Measurements from ENCODE around the gene ZNF174.
A peak's percentile ranks its signal among the peaks of the same experiment; 100 is the strongest.

The ZNF174 gene

DNA sequence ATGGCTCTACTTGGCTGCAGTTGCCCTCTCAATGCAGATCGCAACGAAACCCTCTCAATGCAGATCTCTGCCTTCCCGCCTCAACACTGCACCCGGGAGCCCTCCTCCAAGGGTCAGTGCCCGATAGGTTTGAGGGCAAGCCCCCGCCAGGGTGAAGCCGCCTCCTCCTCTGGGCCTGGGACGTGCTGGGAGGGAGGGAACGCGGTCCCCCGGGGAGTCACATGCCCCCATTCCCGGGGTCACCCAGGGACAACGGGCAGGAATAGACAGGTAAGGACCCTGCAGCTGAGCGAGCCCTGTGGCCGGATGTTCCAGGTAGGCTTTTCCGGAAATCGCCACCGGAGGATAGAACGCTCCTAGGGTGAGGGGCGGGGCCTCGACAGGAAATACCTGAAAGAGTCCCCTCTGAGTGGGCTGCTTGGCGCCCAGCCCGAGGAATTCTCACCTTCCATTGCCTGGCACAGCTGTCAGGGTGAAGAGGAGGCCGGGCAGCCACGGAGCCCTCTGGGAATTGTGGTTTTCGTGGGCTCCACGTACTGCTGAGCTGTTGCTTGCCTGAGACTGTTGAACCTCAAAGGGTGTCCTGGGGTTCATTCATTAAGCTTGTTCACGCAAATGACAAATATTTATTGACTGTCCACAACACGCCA is 12.8 kb downstream of the ZNF174 start:
- no CpG with 5 or more reads among the region's 29 CpGs for WGBS (ENCODE audit: extremely low coverage, insufficient coverage, low lambda C conversion rate)
- no peaks in the 10 kb centered on the region for H3K4me1 ChIP-seq (ENCODE audit: control insufficient read depth, low read depth, low read length)
- H3K79me2 ChIP-seq (ENCODE audit: control insufficient read depth, insufficient read depth, low read length): no peaks in the 10 kb centered on the region
- H3K79me1 ChIP-seq (ENCODE audit: low read length): no peaks in the 10 kb centered on the region
- no peak overlapping the region for H3K4me3 ChIP-seq (ENCODE audit: low read length)
- H2BK120ac ChIP-seq (ENCODE audit: low read depth, low read length): no peak overlapping the region
- no peak overlapping the region for H3K4me2 ChIP-seq (ENCODE audit: low read length)
- no peak overlapping the region for H3K56ac ChIP-seq (ENCODE audit: low read length)
- H3K18ac ChIP-seq (ENCODE audit: low read length): no peak overlapping the region
- H2AK5ac ChIP-seq (ENCODE audit: low read length): no peak overlapping the region
- H2BK5ac ChIP-seq (ENCODE audit: low read length): no peak overlapping the region
- H3K36me3 ChIP-seq (ENCODE audit: control insufficient read depth, insufficient read depth, low read length): peaks cover 1% of the 10 kb centered on the region
- no peak overlapping the region for H4K8ac ChIP-seq (ENCODE audit: low read depth, low read length)
- no peak overlapping the region for H2BK15ac ChIP-seq (replicated peaks; ENCODE audit: low read depth)
- no peak overlapping the region for H4K5ac ChIP-seq (ENCODE audit: low read length)
- no peaks in the 10 kb centered on the region for H3K27me3 ChIP-seq (ENCODE audit: insufficient read depth, low read length, poor library complexity)
- H3K4ac ChIP-seq (ENCODE audit: low read depth, low read length): no peak overlapping the region
- H3K27ac ChIP-seq (ENCODE audit: low read depth, low read length): no peak overlapping the region
- no peak overlapping the region for H3K9ac ChIP-seq (ENCODE audit: low read length)
- peak; percentile 11 for DNase-seq
- H3K23ac ChIP-seq (ENCODE audit: low read length): no peak overlapping the region

DNA sequence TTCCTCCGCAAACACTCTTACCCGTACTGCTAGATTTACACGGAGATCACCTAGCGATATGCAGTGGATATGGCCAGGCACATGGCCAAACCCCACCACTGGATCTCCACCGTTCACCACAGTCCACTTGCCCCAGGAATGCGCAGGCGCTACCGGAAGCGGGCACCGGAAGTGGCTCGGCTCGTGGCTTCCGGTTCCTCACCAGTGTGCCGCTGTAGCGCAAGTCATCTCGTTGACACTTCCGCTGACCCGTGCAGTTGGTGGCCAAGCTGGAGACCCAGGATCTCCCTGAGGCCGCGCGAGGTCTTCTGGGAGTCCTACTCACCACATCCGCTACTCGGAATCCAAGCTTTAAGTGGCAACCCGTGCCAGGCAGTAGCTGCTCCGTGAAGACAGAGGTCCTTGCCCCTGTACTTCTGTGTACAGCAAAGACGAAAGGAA is 30.8 kb downstream of the ZNF174 start:
- H2BK5ac ChIP-seq (ENCODE audit: low read length): no peak overlapping the region
- DNase-seq: no peak
- no peak overlapping the region for H3K9ac ChIP-seq (ENCODE audit: low read length)
- no CpG with 5 or more reads among the region's 26 CpGs for WGBS (ENCODE audit: extremely low coverage, insufficient coverage, low lambda C conversion rate)
- no peaks in the 10 kb centered on the region for H3K36me3 ChIP-seq (ENCODE audit: control insufficient read depth, insufficient read depth, low read length)
- no peaks in the 10 kb centered on the region for H3K79me2 ChIP-seq (ENCODE audit: control insufficient read depth, insufficient read depth, low read length)
- H3K27ac ChIP-seq (ENCODE audit: low read depth, low read length): no peak overlapping the region
- no peaks in the 10 kb centered on the region for H3K4me1 ChIP-seq (ENCODE audit: control insufficient read depth, low read depth, low read length)
- H3K23ac ChIP-seq (ENCODE audit: low read length): no peak overlapping the region
- no peak overlapping the region for H3K4ac ChIP-seq (ENCODE audit: low read depth, low read length)
- H3K56ac ChIP-seq (ENCODE audit: low read length): no peak overlapping the region
- H4K8ac ChIP-seq (ENCODE audit: low read depth, low read length): no peak overlapping the region
- H3K27me3 ChIP-seq (ENCODE audit: insufficient read depth, low read length, poor library complexity): no peaks in the 10 kb centered on the region
- no peak overlapping the region for H2AK5ac ChIP-seq (ENCODE audit: low read length)
- H3K4me2 ChIP-seq (ENCODE audit: low read length): no peak overlapping the region
- no peak overlapping the region for H3K18ac ChIP-seq (ENCODE audit: low read length)
- H2BK15ac ChIP-seq (replicated peaks; ENCODE audit: low read depth): no peak overlapping the region
- H2BK120ac ChIP-seq (ENCODE audit: low read depth, low read length): no peak overlapping the region
- no peaks in the 10 kb centered on the region for H3K79me1 ChIP-seq (ENCODE audit: low read length)
- no peak overlapping the region for H3K4me3 ChIP-seq (ENCODE audit: low read length)
- H4K5ac ChIP-seq (ENCODE audit: low read length): no peak overlapping the region

DNA sequence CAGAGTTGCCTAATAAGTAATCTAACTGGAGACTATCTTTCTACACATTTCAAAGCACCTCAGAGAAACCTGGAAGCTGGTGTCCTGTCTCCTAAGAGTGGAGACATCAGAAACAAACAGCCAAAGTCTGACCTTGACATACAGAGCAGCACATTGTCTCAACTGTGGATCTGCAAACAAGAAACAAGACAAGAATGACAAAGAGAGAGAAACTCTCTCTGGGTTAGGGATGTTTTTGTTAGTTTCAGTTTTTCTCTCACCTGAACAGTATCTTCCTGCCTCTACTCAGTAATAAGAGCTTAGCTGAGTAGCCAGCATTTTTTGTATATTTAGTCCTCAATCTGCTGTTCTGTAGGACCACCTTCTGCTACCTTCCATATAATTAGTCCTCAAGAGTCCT is 33.4 kb downstream of the ZNF174 start:
- no peak overlapping the region for H3K4me3 ChIP-seq (ENCODE audit: low read length)
- no peak overlapping the region for H3K56ac ChIP-seq (ENCODE audit: low read length)
- no peak overlapping the region for H3K4me2 ChIP-seq (ENCODE audit: low read length)
- H3K23ac ChIP-seq (ENCODE audit: low read length): no peak overlapping the region
- no peaks in the 10 kb centered on the region for H3K27me3 ChIP-seq (ENCODE audit: insufficient read depth, low read length, poor library complexity)
- H2BK120ac ChIP-seq (ENCODE audit: low read depth, low read length): no peak overlapping the region
- no peaks in the 10 kb centered on the region for H3K79me1 ChIP-seq (ENCODE audit: low read length)
- no peak overlapping the region for H4K8ac ChIP-seq (ENCODE audit: low read depth, low read length)
- H3K9ac ChIP-seq (ENCODE audit: low read length): no peak overlapping the region
- H2AK5ac ChIP-seq (ENCODE audit: low read length): no peak overlapping the region
- no peaks in the 10 kb centered on the region for H3K79me2 ChIP-seq (ENCODE audit: control insufficient read depth, insufficient read depth, low read length)
- no peak overlapping the region for H2BK5ac ChIP-seq (ENCODE audit: low read length)
- H3K36me3 ChIP-seq (ENCODE audit: control insufficient read depth, insufficient read depth, low read length): no peaks in the 10 kb centered on the region
- DNase-seq: no peak
- no peak overlapping the region for H4K5ac ChIP-seq (ENCODE audit: low read length)
- no peaks in the 10 kb centered on the region for H3K4me1 ChIP-seq (ENCODE audit: control insufficient read depth, low read depth, low read length)
- no peak overlapping the region for H3K4ac ChIP-seq (ENCODE audit: low read depth, low read length)
- no peak overlapping the region for H3K18ac ChIP-seq (ENCODE audit: low read length)
- no peak overlapping the region for H2BK15ac ChIP-seq (replicated peaks; ENCODE audit: low read depth)
- no peak overlapping the region for H3K27ac ChIP-seq (ENCODE audit: low read depth, low read length)

DNA sequence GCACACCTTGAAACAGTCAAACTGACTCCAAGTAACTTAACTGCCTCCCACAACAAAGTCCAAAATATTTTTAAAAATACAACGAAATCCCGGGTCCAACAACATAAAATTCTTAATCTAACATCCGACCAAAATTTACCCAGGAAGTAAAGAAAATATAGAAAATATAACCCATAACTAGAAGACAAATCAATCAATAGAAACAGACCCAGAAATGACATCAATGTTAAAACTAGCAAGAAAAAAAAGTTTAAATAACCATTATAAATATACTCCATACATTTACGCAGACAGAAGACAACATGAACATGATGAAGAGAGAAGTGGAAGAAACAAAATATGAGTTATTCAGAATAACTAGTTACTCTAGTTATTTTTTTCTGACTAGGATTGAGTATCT is 38.6 kb downstream of the ZNF174 start:
- H3K4me3 ChIP-seq (ENCODE audit: low read length): no peak overlapping the region
- no peak overlapping the region for H4K8ac ChIP-seq (ENCODE audit: low read depth, low read length)
- no peaks in the 10 kb centered on the region for H3K36me3 ChIP-seq (ENCODE audit: control insufficient read depth, insufficient read depth, low read length)
- no peaks in the 10 kb centered on the region for H3K27me3 ChIP-seq (ENCODE audit: insufficient read depth, low read length, poor library complexity)
- no peak overlapping the region for H3K56ac ChIP-seq (ENCODE audit: low read length)
- DNase-seq: no peak
- WGBS (ENCODE audit: extremely low coverage, insufficient coverage, low lambda C conversion rate): 100% methylated on average over 3 of the region's 4 CpGs
- H4K5ac ChIP-seq (ENCODE audit: low read length): no peak overlapping the region
- H3K4ac ChIP-seq (ENCODE audit: low read depth, low read length): no peak overlapping the region
- H3K79me1 ChIP-seq (ENCODE audit: low read length): peaks cover 3% of the 10 kb centered on the region
- H3K27ac ChIP-seq (ENCODE audit: low read depth, low read length): no peak overlapping the region
- H2AK5ac ChIP-seq (ENCODE audit: low read length): no peak overlapping the region
- no peaks in the 10 kb centered on the region for H3K4me1 ChIP-seq (ENCODE audit: control insufficient read depth, low read depth, low read length)
- H3K23ac ChIP-seq (ENCODE audit: low read length): no peak overlapping the region
- no peak overlapping the region for H2BK120ac ChIP-seq (ENCODE audit: low read depth, low read length)
- no peak overlapping the region for H3K9ac ChIP-seq (ENCODE audit: low read length)
- no peak overlapping the region for H3K18ac ChIP-seq (ENCODE audit: low read length)
- H3K79me2 ChIP-seq (ENCODE audit: control insufficient read depth, insufficient read depth, low read length): peaks cover 10% of the 10 kb centered on the region
- no peak overlapping the region for H3K4me2 ChIP-seq (ENCODE audit: low read length)
- H2BK5ac ChIP-seq (ENCODE audit: low read length): no peak overlapping the region
- H2BK15ac ChIP-seq (replicated peaks; ENCODE audit: low read depth): no peak overlapping the region

DNA sequence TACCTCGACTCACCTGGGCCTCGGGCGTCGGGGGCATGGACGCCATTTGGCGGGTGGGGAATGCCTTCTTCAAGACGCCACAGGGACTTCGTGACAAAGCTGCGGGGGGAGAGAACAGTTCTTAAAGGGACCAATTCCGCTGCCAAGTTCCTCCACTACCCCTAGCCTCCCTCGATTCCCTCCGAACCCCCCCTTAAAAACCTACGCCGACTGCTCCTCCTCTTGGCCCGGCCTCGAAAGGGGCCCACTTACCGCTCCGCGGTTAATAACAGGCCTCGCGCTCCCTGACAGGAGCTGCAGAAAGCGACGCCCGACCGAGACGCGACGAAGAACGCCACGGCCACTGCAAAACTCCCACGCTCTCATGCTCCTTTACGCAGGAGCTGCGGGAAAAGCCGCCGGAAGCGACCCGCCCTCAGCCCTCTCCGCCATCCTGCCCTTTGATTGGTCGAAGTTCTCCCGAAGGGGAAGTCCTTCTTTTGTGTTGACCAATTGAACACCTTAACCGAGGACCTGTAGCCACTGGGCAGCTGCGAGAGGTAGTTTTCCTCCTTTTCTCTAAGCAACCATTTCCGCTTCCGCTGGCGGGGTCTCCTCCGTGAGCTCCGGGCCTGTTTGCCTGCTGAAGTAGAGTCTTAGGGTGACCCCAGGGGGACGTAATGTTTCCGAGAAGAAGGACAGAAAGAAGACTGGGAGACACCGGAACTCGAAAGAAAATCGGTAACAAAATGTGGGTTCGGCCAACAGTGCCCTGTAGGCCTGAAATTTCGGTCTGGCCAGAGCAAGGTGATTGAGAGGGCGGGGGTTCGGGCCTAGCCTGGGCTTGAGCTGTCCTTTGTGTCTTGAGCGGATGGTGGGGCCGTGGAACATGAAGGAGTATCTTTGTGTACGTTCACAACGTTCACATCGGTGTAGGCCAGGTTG is 42.4 kb downstream of the ZNF174 start, which contains the start of the genes NAA60 and ZNF597:
Gene NAA60 (plus strand): TSS at position 573 of the 924 bp plus-strand sequence. CDS start 32,548 bp downstream, outside the sequence.
Gene ZNF597 (minus strand): TSS at position 397 of the 924 bp plus-strand sequence. CDS start 351 bp downstream, at position 46.
- Histone ChIP-seq H3K18ac (ENCODE audit: low read length) (no peak within 1 kb of the TSS), H3K79me1 (ENCODE audit: low read length) (peaks cover 3% of the 10 kb centered on the region), H2BK120ac (ENCODE audit: low read depth, low read length) (no peak within 1 kb of the TSS), H3K4ac (ENCODE audit: low read depth, low read length) (no peak within 1 kb of the TSS), H3K36me3 (ENCODE audit: control insufficient read depth, insufficient read depth, low read length) (no peaks in the 10 kb centered on the region), H4K8ac (ENCODE audit: low read depth, low read length) (no peak within 1 kb of the TSS), H3K23ac (ENCODE audit: low read length) (no peak within 1 kb of the TSS), H3K27ac (ENCODE audit: low read depth, low read length) (peak within 1 kb of the TSS; percentile 34), H3K79me2 (ENCODE audit: control insufficient read depth, insufficient read depth, low read length) (peaks cover 10% of the 10 kb centered on the region), H3K4me1 (ENCODE audit: control insufficient read depth, low read depth, low read length) (no peaks in the 10 kb centered on the region), H3K9ac (ENCODE audit: low read length) (peak within 1 kb of the TSS; percentile 85), H2BK15ac (replicated peaks; ENCODE audit: low read depth) (no peak within 1 kb of the TSS), H3K4me3 (ENCODE audit: low read length) (peak within 1 kb of the TSS; percentile 84), H2BK5ac (ENCODE audit: low read length) (no peak within 1 kb of the TSS), H2AK5ac (ENCODE audit: low read length) (no peak within 1 kb of the TSS), H3K4me2 (ENCODE audit: low read length) (peak within 1 kb of the TSS; percentile 87), H3K27me3 (ENCODE audit: insufficient read depth, low read length, poor library complexity) (no peaks in the 10 kb centered on the region), H4K5ac (ENCODE audit: low read length) (no peak within 1 kb of the TSS), H3K56ac (ENCODE audit: low read length) (peak within 1 kb of the TSS; percentile 93)
- WGBS (ENCODE audit: extremely low coverage, insufficient coverage, low lambda C conversion rate): no CpG with 5 or more reads among the region's 61 CpGs
- DNase-seq: peak; percentile 97
